Activated CD8-positive, alpha-beta memory T cell treated with anti-CD3 and anti-CD28 coated beads, Interleukin-2, amount 50 U/mL, for 24 hours (primary cell): ENCODE data around the gene KCNJ12.
A peak's percentile ranks its signal among the peaks of the same experiment; 100 is the strongest.
"Not testable (repeated sequence)": the region's sequence is repeated elsewhere in the genome, so short reads cannot be mapped to it uniquely, and the experiment has no call there.

ENCODE experiments used
- DNase-seq: peaks from one replicate; pipeline ENCODE4 v3.0.0-alpha.2; 2020; ENCODE audit errors: extremely low read depth

The KCNJ12 gene

DNA sequence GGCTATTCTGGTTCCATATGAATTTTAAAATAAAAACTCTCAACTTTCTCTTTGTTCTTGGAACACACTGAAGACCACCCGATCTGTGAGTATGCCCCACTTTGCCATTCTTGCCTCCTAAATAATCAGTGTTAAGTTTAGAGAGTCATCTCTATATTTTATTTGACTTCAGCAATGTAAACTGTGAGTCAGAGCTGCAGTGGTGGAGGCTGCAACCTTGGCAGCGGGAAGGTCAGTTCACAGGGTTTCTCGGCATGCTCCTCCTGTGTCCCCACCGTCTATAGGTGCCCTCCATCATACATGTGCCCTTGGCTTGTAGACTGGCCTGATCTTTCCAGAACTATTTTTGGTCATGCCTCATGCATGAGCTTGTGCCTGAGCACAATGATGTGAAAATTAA is 71.4 kb downstream of the KCNJ12 start:
- not testable (repeated sequence) for DNase-seq

- not testable (repeated sequence) for DNase-seq
These were observed 73.7 kb downstream of the KCNJ12 start for GRCh38 chr17:21449891-21450290.

DNA sequence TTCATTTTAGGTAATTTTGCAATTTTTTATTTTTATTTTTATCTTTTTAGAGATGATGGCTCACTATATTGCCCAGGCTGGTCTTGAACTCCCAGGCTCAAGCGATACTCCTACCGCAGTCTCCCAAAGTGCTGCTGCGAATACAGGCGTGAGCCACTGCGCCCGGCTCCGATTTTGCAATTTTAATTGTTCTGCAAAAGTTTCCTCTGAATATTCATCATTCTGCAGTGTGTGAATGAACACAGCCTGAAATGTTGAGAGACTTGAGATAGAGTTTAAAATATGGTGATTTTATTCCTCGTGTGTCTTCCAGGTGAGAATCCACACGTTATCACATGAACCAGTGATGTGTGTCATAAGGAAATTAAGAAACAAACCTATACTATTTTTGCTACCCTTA is 75.8 kb downstream of the KCNJ12 start:
- DNase-seq = no peak

DNA sequence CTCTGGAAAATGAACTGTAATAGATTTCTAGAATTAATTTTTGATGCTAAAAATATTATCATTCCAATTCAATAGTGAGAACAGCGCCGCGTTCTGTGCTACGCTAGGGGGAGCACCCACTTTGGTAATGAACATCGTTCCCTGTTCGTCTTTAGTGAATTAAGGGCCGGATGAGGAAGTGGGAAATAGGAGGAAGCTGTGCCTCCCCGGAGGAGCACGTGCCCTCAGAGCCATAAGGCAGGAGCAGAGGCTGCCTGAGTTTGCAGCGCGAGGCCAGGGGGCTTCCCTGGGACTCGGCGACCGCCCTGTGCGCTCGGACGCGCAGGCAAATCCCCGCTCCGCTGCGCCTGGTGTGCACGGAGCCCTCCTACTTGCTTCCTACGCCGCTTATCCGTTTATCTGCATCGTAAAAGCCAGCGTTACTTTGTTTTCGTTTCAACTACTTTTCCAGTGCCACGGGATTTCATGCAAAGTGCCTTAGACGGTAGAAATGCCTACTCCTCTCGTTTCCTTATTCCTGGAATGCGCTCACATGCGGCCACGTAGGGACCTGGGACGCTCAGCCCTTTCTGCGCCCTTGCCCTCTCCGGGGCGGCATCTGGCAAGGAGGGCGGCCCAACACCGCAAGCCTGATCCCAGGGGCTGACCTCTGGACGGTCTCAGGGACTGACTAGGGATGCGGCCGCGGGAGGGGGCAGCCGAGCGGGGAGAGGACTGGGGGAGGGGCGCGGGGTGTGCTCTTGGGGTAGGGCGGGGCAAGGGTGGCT is 76.4 kb downstream of the KCNJ12 start:
- no peak for DNase-seq

- DNase-seq = no peak
These were observed 77.2 kb downstream of the KCNJ12 start for GRCh38 chr17:21453144-21453898.

GRCh38 chr17:21454006-21454405 is 77.8 kb downstream of the KCNJ12 start:
- not testable (repeated sequence) for DNase-seq

DNA sequence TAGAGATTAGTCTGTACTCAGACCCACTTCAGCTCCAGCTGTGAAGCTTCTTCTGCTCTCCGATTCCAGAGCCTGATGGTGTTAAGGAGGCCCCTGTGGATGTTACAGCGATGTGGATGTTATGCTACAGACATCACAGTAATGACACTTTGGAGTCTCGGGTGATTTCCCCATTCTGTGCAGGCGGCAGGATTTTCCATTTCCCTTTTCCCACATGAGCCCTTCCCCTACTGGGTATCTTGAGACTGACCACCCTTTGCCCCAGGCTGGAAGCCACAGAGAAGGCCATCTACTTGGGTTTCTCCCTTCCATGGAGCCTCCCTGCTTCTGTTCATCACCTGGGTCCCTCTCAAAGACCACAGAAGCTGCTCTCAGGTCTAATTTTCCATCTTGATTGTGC is 78.3 kb downstream of the KCNJ12 start:
- no peak for DNase-seq

GRCh38 chr17:21455761-21456160 is 79.6 kb downstream of the KCNJ12 start:
- DNase-seq = no peak

- DNase-seq = not testable (repeated sequence)
These were observed 80.3 kb downstream of the KCNJ12 start for GRCh38 chr17:21456449-21456848.

- DNase-seq = peak; percentile 79
These were observed 81.2 kb downstream of the KCNJ12 start for GRCh38 chr17:21457051-21458026.

DNA sequence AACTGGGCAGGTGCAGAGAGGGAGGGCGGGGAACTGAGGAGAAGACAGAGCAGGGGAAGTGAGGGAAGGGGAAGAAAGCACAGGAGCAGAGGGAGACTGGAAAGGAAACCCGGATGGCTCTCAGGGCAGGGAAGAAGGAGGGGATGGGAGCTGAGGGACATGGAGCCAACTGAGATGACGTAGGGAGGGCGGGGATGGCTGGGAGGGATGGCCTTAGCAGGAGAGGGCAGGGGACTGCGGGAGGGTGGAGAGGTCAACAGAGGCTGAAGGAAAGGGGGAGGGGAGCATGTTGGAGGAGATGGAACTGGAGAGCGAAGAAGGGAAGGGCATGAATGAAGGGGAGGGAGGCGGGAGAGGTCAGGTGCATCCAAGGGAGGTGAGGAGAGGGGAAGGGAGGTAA is 81.9 kb downstream of the KCNJ12 start:
- DNase-seq = no peak

DNA sequence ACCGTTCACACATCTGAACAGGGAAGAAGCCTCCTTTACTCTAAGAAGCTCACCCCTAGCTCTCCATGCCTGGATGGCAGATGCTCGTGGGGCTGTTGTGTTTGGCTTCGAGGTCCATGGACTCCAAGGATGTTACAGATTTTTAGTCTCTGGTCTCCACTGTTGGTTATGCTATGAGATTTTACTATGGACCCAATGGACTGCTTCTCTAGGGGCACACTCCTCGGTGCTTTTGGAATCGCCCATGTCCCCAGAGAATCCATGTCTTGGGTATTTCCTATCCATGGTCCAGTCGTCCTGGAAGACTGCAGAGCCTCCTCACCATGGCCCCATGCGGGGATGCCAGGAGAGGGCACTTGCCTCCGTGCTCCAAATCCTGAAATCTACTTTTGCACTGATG is 83.4 kb downstream of the KCNJ12 start:
- no peak for DNase-seq

DNA sequence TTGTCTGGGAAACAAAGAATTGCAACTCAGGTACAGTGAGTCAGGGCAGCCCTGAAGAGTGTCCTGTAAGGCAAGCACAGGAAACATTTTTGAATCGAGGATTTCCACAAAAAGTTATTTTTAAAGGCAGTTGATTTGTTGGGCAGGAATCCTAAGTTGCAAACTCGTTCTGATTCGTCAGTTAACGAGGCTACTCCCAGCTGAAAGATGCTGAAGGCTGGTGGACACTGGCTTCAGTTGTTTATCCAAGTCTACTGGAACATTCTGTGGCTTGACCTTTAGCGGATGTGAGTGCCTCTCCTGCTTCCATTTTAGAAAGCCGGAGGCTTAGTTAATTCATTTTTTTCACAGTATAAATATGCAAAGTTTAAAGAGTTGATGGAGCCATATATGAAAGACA is 84.2 kb downstream of the KCNJ12 start:
- DNase-seq = no peak

- no peak for DNase-seq
These were observed 86.1 kb downstream of the KCNJ12 start for GRCh38 chr17:21462237-21462636.

DNA sequence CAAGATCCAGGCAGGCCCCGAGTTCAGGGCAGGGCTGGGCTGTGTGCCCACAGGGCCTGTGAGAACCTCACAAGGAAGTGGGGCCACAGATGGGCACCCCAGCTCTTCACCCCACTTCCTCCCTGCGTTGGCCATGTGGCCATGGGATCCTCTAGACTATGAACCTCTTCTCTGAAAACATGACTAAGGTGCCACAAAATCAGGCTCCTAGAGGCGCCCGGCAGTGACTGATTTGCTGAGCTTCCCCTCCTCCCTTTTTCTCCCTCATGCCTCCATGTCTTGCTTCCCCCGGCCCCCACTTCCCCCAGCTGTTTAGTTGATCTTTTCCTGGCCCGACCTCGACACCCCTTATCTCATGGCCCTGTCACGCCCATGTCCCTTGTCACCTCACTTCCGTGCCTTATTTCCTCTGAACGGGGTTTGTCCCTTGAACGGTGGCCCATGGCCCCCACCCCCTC is 87.1 kb downstream of the KCNJ12 start:
- DNase-seq = no peak

DNA sequence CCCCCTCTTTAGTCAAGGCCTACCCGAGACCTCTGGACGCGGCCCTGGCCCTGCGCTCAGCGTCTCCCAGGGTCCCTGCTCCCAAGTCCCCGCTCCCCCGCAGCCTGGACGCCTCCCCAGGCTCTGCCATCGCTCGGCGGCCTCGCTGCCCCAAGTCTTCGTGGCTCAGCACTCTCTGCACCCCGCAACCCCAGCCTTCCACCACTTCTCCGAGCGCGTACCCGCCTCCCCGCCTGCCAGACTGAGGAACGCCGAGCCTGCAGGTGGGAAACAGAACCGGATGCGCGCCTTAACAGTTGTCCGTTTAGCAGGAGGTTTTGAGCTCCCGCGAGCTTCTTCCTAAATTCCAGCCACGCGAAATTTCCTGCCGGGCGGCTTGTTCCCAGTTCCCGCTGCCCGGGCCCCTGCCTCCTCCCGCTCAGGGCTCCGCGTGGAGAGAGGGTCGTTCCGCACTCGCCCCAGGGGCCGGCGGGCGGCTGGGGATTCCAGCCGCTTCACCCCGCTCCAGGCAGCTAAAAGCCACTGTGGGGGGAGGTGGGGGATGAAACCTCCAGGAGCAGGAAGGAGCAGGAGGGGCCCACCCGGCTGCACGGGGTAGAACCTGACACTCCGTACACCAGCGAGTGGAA is 87.7 kb downstream of the KCNJ12 start:
- no peak for DNase-seq

- DNase-seq = no peak
These were observed 88.5 kb downstream of the KCNJ12 start for GRCh38 chr17:21464611-21465021.

GRCh38 chr17:21466550-21466949 is 90.4 kb downstream of the KCNJ12 start:
- DNase-seq = no peak

DNA sequence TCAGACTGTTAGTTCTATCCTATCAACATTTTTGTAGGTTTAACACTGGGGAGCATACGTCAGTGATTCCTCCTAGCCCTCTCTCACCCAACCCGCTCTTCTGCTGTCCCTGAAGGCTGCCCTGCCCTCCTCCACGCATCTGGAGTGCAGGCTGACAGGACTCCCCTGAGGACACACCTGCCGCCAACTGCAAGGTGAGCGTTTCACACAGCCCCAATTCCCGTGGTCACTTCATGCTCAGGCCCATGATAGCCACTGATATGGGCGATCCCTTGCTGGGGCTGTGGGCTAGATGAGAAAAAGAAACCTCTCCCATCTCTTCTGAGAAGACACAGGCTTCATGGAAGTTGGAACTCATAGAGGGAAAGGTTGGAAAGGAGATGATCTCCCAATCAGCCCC is 91.0 kb downstream of the KCNJ12 start:
- DNase-seq = no peak

GRCh38 chr17:21467739-21468490 is 91.8 kb downstream of the KCNJ12 start:
- no peak for DNase-seq
